ENCODE data around the gene DCTD. TPM values are rescaled to one million over a fixed set of nuclear protein-coding genes. Genes with fewer than 3 reads are reported as not detected.

The DCTD gene
- total RNA-seq, 1 donor from 2014 or later = 120 TPM

DNA sequence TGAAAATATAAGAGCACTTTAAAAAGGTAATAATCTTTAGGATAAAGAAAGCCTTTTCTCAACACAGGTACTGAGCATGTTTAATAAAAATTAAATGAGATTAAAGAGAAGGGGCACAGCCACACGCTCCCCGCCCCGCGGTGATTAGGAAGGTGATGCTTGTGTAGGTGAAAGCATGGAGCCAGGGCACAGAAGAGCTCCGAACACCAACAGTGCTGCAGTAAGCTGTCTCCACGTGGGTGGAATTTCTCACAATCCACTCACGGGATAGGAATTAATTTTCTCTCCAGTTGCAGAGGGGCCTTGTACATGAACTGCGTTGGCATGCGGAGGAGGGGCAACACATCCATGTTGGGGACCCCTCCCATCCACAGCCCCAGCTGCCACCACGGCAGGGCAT, 27.0 kb downstream of the DCTD start:
- TF ChIP-seq, protein P1, sequence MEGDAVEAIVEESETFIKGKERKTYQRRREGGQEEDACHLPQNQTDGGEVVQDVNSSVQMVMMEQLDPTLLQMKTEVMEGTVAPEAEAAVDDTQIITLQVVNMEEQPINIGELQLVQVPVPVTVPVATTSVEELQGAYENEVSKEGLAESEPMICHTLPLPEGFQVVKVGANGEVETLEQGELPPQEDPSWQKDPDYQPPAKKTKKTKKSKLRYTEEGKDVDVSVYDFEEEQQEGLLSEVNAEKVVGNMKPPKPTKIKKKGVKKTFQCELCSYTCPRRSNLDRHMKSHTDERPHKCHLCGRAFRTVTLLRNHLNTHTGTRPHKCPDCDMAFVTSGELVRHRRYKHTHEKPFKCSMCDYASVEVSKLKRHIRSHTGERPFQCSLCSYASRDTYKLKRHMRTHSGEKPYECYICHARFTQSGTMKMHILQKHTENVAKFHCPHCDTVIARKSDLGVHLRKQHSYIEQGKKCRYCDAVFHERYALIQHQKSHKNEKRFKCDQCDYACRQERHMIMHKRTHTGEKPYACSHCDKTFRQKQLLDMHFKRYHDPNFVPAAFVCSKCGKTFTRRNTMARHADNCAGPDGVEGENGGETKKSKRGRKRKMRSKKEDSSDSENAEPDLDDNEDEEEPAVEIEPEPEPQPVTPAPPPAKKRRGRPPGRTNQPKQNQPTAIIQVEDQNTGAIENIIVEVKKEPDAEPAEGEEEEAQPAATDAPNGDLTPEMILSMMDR (conservative IDR thresholded peaks at IDR 0.05) = no peak
- no peak for DNase-seq (ENCODE audit: low read depth, low spot score)
- peaks cover 10% of the 10 kb centered on the region for H3K4me1 Mint-ChIP-seq
- no peaks in the 10 kb centered on the region for H3K27me3 Mint-ChIP-seq (ENCODE audit: low read depth)
- no peak overlapping the region for H3K27ac Mint-ChIP-seq (ENCODE audit: unreplicated experiment)
- H3K4me3 Mint-ChIP-seq = no peak overlapping the region
- H3K36me3 Mint-ChIP-seq (ENCODE audit: low read depth) = peaks cover 49% of the 10 kb centered on the region
- no peaks in the 10 kb centered on the region for H3K9me3 Mint-ChIP-seq

DNA sequence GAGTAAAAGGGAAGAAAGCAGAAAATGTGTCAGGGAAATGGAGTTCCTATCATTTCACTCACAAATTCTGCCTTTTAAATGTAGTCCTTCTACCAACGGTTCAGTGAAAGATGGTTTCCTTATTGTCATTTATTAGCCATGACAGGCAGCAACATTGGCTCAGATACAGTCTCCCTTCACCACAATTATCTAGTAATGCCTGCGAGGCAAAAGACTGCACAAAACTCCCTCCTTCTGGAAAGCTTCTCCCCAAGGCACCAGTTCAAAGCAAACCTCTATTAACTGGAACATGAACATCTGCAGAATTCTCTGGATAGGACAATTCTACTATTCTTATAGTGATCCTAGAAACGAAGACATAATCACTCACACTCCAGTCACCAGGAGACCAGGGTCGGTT, 28.3 kb downstream of the DCTD start:
- no peak for DNase-seq (ENCODE audit: low read depth, low spot score)
- TF ChIP-seq, protein P1 (conservative IDR thresholded peaks at IDR 0.05) = no peak
- Mint-ChIP-seq H3K9me3 (peaks cover 3% of the 10 kb centered on the region), H3K4me1 (peaks cover 10% of the 10 kb centered on the region), H3K27ac (ENCODE audit: unreplicated experiment) (no peak overlapping the region), H3K36me3 (ENCODE audit: low read depth) (peaks cover 57% of the 10 kb centered on the region), H3K27me3 (ENCODE audit: low read depth) (no peaks in the 10 kb centered on the region), H3K4me3 (no peak overlapping the region)

GRCh38 chr4:182886768-182887167, 30.4 kb downstream of the DCTD start:
- Mint-ChIP-seq H3K4me1 (peaks cover 15% of the 10 kb centered on the region), H3K4me3 (no peak overlapping the region), H3K27ac (ENCODE audit: unreplicated experiment) (no peak overlapping the region), H3K36me3 (ENCODE audit: low read depth) (peaks cover 66% of the 10 kb centered on the region), H3K9me3 (peaks cover 6% of the 10 kb centered on the region), H3K27me3 (ENCODE audit: low read depth) (no peaks in the 10 kb centered on the region)
- TF ChIP-seq, protein P1 (conservative IDR thresholded peaks at IDR 0.05) = no peak
- DNase-seq (ENCODE audit: low read depth, low spot score) = no peak

DNA sequence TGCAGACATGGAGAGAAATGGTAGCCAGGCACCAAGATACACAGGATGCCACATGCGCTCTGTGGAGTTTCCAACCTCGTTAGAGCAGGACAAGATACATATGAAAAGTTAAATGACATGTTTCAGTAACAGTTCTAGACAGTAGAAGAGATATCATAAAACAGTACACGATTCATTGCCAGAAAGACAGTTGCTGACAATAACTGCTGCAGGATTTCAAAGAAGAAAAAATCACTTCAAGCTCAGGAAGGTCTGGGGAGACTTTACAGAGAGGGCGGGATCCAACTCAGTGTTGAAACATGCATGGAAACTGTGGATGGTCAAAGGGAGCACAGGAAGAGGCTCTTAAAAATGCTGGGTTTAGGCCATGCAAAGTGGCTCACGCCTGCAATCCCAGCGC, 31.0 kb downstream of the DCTD start:
- peaks cover 18% of the 10 kb centered on the region for H3K4me1 Mint-ChIP-seq
- no peak for DNase-seq (ENCODE audit: low read depth, low spot score)
- H3K9me3 Mint-ChIP-seq = peaks cover 6% of the 10 kb centered on the region
- peaks cover 62% of the 10 kb centered on the region for H3K36me3 Mint-ChIP-seq (ENCODE audit: low read depth)
- no peak overlapping the region for H3K27ac Mint-ChIP-seq (ENCODE audit: unreplicated experiment)
- no peaks in the 10 kb centered on the region for H3K27me3 Mint-ChIP-seq (ENCODE audit: low read depth)
- H3K4me3 Mint-ChIP-seq = no peak overlapping the region
- TF ChIP-seq, protein P1 (conservative IDR thresholded peaks at IDR 0.05) = no peak

DNA sequence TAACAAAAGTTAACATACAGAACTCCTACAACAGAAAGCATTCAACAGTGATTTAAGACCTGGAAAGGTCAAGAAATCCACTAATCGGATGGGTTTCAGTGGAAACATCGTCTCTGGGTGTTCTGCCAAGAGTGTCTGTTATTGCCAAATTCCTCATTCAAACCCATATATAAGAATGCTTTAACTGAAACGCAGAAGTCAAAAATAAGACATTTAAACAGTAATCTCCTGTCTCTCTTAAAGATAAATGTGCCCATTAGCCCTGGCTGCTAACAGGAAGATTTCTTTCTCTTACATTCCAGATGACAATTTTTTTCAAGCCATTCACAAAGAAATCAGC, 31.5 kb downstream of the DCTD start:
- peaks cover 6% of the 10 kb centered on the region for H3K9me3 Mint-ChIP-seq
- no peaks in the 10 kb centered on the region for H3K27me3 Mint-ChIP-seq (ENCODE audit: low read depth)
- peaks cover 23% of the 10 kb centered on the region for H3K4me1 Mint-ChIP-seq
- TF ChIP-seq, protein P1 (conservative IDR thresholded peaks at IDR 0.05) = no peak
- DNase-seq (ENCODE audit: low read depth, low spot score) = no peak
- H3K4me3 Mint-ChIP-seq = no peak overlapping the region
- no peak overlapping the region for H3K27ac Mint-ChIP-seq (ENCODE audit: unreplicated experiment)
- peaks cover 59% of the 10 kb centered on the region for H3K36me3 Mint-ChIP-seq (ENCODE audit: low read depth)

Data from neural crest cell (in vitro differentiated cells).